Keratinocyte (primary cell): ENCODE results near the gene KCNIP3.

Experiments used
- EZH2 ChIP-seq: IDR thresholded peaks from one replicate; pipeline ENCODE4 v1.6.1; 2012; ENCODE audit warnings: inconsistent platforms, mild to moderate bottlenecking, low read length, moderate library complexity
- TF ChIP-seq, protein P1 (sequence below), 3 experiments: IDR thresholded peaks in 1 of 3; conservative IDR thresholded peaks in 1 of 3; optimal IDR thresholded peaks in 1 of 3; 2 replicates in 2 of 3; 3 replicates in 1 of 3; pipeline versions ENCODE3 to v1.5.1; 2011; ENCODE audit warnings: low read length in 3 of 3, mild to moderate bottlenecking in 3 of 3, moderate library complexity in 2 of 3, control low read depth in 1 of 3, inconsistent platforms in 1 of 3; ENCODE audit not compliant: insufficient read depth in 2 of 3; ENCODE audit errors: extremely low read depth in 1 of 3

DNA sequence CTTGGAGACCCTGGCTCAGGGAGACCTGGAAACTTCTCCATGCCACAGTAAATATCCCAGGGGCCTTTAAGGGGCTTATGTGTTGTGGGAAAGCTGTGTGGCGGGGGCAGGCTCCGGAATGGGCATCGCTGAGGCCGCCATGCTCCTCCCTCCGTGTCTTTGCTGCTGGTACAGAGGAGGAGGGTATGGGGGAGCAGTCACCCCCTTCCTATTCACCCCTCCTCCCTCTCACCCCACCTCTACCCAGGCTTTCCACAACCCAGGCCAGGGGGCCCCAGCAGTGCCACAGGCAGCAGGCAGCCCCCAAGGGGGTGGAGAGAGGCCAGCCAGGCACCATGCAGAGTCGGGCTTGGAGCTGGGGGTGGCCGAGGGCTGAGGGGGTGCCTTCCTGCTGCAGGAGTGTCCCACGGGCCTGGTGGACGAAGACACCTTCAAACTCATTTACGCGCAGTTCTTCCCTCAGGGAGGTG, 77.3 kb downstream of the KCNIP3 start:
- TF ChIP-seq, protein P1, sequence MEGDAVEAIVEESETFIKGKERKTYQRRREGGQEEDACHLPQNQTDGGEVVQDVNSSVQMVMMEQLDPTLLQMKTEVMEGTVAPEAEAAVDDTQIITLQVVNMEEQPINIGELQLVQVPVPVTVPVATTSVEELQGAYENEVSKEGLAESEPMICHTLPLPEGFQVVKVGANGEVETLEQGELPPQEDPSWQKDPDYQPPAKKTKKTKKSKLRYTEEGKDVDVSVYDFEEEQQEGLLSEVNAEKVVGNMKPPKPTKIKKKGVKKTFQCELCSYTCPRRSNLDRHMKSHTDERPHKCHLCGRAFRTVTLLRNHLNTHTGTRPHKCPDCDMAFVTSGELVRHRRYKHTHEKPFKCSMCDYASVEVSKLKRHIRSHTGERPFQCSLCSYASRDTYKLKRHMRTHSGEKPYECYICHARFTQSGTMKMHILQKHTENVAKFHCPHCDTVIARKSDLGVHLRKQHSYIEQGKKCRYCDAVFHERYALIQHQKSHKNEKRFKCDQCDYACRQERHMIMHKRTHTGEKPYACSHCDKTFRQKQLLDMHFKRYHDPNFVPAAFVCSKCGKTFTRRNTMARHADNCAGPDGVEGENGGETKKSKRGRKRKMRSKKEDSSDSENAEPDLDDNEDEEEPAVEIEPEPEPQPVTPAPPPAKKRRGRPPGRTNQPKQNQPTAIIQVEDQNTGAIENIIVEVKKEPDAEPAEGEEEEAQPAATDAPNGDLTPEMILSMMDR (optimal IDR thresholded peaks at IDR 0.05 in 1 of 3, IDR thresholded peaks at IDR 0.05 in 1 of 3, conservative IDR thresholded peaks at IDR 0.05 in 1 of 3; ENCODE audit: extremely low read depth in 1 of 3, insufficient read depth in 2 of 3, low read length in 3 of 3) = no peak
- no peak for TF ChIP-seq EZH2
